ENCODE data around the gene MSRB1.

DNA sequence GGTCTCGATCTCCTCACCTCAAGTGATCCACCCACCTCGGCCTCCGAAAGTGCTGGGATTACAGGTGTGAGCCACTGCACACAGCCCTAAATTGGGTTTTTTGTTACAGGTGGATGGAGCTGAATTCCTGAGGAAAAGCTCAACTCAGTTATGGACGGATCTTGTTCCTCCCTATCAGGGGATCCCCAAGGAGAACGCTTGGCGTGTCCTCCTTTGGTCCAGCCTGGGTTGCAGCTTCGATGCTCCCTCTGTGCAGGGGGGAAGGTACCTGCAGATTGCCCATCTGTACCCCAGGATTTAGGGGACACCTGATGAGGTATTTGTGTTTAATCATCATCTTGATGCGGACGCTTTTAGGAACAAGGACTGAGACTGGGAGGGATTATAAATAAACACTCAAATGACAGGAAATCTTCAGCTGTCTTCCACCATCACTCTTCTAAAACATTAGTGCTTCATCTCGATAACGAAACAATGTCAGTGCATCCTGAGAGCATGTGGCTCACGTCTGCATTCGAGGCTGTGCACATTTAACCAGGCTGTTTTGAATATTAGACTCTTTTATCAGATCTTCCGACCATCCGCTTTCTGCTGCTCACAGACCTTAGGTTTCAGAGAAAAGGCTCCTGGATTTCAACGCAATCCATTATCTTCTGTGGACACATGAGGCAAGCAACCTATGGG is 52.8 kb downstream of the MSRB1 start:
- TF ChIP-seq, protein P1, sequence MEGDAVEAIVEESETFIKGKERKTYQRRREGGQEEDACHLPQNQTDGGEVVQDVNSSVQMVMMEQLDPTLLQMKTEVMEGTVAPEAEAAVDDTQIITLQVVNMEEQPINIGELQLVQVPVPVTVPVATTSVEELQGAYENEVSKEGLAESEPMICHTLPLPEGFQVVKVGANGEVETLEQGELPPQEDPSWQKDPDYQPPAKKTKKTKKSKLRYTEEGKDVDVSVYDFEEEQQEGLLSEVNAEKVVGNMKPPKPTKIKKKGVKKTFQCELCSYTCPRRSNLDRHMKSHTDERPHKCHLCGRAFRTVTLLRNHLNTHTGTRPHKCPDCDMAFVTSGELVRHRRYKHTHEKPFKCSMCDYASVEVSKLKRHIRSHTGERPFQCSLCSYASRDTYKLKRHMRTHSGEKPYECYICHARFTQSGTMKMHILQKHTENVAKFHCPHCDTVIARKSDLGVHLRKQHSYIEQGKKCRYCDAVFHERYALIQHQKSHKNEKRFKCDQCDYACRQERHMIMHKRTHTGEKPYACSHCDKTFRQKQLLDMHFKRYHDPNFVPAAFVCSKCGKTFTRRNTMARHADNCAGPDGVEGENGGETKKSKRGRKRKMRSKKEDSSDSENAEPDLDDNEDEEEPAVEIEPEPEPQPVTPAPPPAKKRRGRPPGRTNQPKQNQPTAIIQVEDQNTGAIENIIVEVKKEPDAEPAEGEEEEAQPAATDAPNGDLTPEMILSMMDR (IDR thresholded peaks at IDR 0.05): no peak
- TF ChIP-seq, protein P2, sequence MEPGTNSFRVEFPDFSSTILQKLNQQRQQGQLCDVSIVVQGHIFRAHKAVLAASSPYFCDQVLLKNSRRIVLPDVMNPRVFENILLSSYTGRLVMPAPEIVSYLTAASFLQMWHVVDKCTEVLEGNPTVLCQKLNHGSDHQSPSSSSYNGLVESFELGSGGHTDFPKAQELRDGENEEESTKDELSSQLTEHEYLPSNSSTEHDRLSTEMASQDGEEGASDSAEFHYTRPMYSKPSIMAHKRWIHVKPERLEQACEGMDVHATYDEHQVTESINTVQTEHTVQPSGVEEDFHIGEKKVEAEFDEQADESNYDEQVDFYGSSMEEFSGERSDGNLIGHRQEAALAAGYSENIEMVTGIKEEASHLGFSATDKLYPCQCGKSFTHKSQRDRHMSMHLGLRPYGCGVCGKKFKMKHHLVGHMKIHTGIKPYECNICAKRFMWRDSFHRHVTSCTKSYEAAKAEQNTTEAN (CRISPR knock-in tag; IDR thresholded peaks at IDR 0.05): no peak
- no peak for TF ChIP-seq IRF2 (CRISPR knock-in tag; IDR thresholded peaks at IDR 0.05; ENCODE audit: borderline replicate concordance, low read depth)

Measured in WTC11 (cell line).